Measurements from ENCODE around the gene GOLT1A.

GOLT1A gene

DNA sequence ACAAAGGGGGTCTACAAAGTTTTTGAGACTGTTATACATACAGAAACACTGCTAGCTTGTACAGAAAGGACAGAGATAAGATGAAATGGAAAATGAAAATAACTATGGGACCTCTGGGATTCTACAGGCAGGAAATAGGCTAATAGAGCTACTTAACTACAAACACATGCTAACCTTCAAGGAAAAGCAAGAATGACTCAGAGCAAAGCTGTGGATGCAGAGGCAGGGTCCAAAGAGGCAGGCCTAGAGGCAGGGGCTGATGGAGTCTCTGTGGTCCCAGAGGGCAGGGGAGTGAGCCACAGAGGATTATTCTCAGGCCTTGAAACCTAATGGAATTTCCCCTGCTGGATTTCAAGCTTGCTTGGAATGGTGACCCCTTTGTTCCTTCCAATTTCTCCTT, 18.7 kb upstream of the GOLT1A start:
- Histone ChIP-seq H3K27me3 (ENCODE audit: low read length) (no peaks in the 10 kb centered on the region), H3K4me2 (ENCODE audit: low read depth, low read length, poor library complexity, severe bottlenecking) (no peak overlapping the region), H3K36me3 (ENCODE audit: low read length) (no peaks in the 10 kb centered on the region), H4K20me1 (ENCODE audit: low read depth, low read length) (no peaks in the 10 kb centered on the region), H3K27ac (ENCODE audit: low read depth, low read length) (no peak overlapping the region), H3K9me3 (ENCODE audit: insufficient read depth, low read length) (no peaks in the 10 kb centered on the region), H3F3A (ENCODE audit: insufficient read depth) (no peaks in the 10 kb centered on the region), H3K9ac (ENCODE audit: low read length) (no peak overlapping the region), H3K79me2 (ENCODE audit: insufficient read depth, low read length) (no peaks in the 10 kb centered on the region), H3K9me2 (replicated peaks; ENCODE audit: insufficient read depth, low read length) (no peaks in the 10 kb centered on the region), H2AFZ (ENCODE audit: low read depth, low read length, severe bottlenecking) (no peak overlapping the region), H3K4me3 (ENCODE audit: insufficient read depth, low read length, poor library complexity, severe bottlenecking) (no peak overlapping the region)
- TF ChIP-seq EZH2phosphoT487 (conservative IDR thresholded peaks at IDR 0.05; ENCODE audit: low read length), result no peak
- no peak for TF ChIP-seq CTCF (IDR thresholded peaks at IDR 0.05; ENCODE audit: insufficient read depth, low read length, poor library complexity, severe bottlenecking)

DNA sequence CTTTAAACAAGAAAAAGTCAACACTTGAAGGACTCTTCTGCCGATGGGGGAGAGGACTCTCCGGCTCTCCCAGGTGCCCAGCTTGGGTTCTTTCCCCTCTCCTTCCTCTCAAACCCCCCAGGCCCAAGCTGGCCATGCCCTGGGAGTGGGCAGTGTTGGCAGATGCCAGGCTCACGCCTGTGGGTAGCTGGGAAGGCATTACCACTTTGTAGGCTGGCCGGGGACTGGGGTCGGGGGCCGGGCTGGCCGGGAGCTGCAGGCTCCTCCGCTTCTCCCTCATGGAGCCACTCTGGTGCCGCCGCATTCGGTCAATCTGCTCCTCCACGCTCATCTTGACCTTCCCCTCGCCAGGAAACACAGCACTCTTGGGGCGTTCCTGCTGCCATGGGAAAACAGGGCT, 16.4 kb upstream of the GOLT1A start:
- Histone ChIP-seq H3K36me3 (ENCODE audit: low read length) (no peaks in the 10 kb centered on the region), H3K9me2 (replicated peaks; ENCODE audit: insufficient read depth, low read length) (no peaks in the 10 kb centered on the region), H2AFZ (ENCODE audit: low read depth, low read length, severe bottlenecking) (no peak overlapping the region), H3K27me3 (ENCODE audit: low read length) (no peaks in the 10 kb centered on the region), H3K9me3 (ENCODE audit: insufficient read depth, low read length) (no peaks in the 10 kb centered on the region), H3K4me2 (ENCODE audit: low read depth, low read length, poor library complexity, severe bottlenecking) (no peak overlapping the region), H3F3A (ENCODE audit: insufficient read depth) (no peaks in the 10 kb centered on the region), H3K9ac (ENCODE audit: low read length) (no peak overlapping the region), H3K79me2 (ENCODE audit: insufficient read depth, low read length) (no peaks in the 10 kb centered on the region), H3K27ac (ENCODE audit: low read depth, low read length) (no peak overlapping the region), H4K20me1 (ENCODE audit: low read depth, low read length) (no peaks in the 10 kb centered on the region), H3K4me3 (ENCODE audit: insufficient read depth, low read length, poor library complexity, severe bottlenecking) (no peak overlapping the region)
- no peak for TF ChIP-seq EZH2phosphoT487 (conservative IDR thresholded peaks at IDR 0.05; ENCODE audit: low read length)
- TF ChIP-seq CTCF (IDR thresholded peaks at IDR 0.05; ENCODE audit: insufficient read depth, low read length, poor library complexity, severe bottlenecking), result no peak

GRCh38 chr1:204228896-204229295, 15.1 kb upstream of the GOLT1A start:
- TF ChIP-seq CTCF (IDR thresholded peaks at IDR 0.05; ENCODE audit: insufficient read depth, low read length, poor library complexity, severe bottlenecking) (no peak), EZH2phosphoT487 (conservative IDR thresholded peaks at IDR 0.05; ENCODE audit: low read length) (no peak)
- Histone ChIP-seq H3K4me2 (ENCODE audit: low read depth, low read length, poor library complexity, severe bottlenecking) (no peak overlapping the region), H4K20me1 (ENCODE audit: low read depth, low read length) (no peaks in the 10 kb centered on the region), H3K4me3 (ENCODE audit: insufficient read depth, low read length, poor library complexity, severe bottlenecking) (no peak overlapping the region), H3K79me2 (ENCODE audit: insufficient read depth, low read length) (no peaks in the 10 kb centered on the region), H3K36me3 (ENCODE audit: low read length) (no peaks in the 10 kb centered on the region), H3K9me3 (ENCODE audit: insufficient read depth, low read length) (no peaks in the 10 kb centered on the region), H3K9ac (ENCODE audit: low read length) (no peak overlapping the region), H3K27me3 (ENCODE audit: low read length) (no peaks in the 10 kb centered on the region), H3K9me2 (replicated peaks; ENCODE audit: insufficient read depth, low read length) (no peaks in the 10 kb centered on the region), H3K27ac (ENCODE audit: low read depth, low read length) (no peak overlapping the region), H3F3A (ENCODE audit: insufficient read depth) (no peaks in the 10 kb centered on the region), H2AFZ (ENCODE audit: low read depth, low read length, severe bottlenecking) (no peak overlapping the region)
